H1 (cell line): ENCODE measurements around the gene TIAM2. TPM values are rescaled to one million over a fixed set of nuclear protein-coding genes. Genes with fewer than 3 reads are reported as not detected.

Experiments used
- EGR1 ChIP-seq: IDR thresholded peaks from 2 replicates; pipeline ENCODE4 v1.6.1; 2011; ENCODE audit warnings: low read depth, low read length, borderline replicate concordance
- RBBP5 ChIP-seq: IDR thresholded peaks from 2 replicates; pipeline ENCODE4 v1.7.1; 2012; ENCODE audit warnings: low read depth, mild to moderate bottlenecking, inconsistent platforms, low read length, moderate library complexity, borderline replicate concordance
- SAP30 ChIP-seq: fragments of 300-600 bp; sonication (generic); IDR thresholded peaks from 2 replicates; pipeline ENCODE4 v1.7.1; 2012; ENCODE audit warnings: low read length, moderate library complexity, mild to moderate bottlenecking, inconsistent platforms; ENCODE audit not compliant: insufficient read depth, insufficient replicate concordance
- SP4 ChIP-seq: IDR thresholded peaks from 2 replicates; pipeline ENCODE4 v1.6.1; 2012; ENCODE audit warnings: low read length, inconsistent platforms
- ZNF274 ChIP-seq: IDR thresholded peaks from 2 replicates; pipeline ENCODE4 v1.7.0; 2012; ENCODE audit warnings: low read length, borderline replicate concordance; ENCODE audit errors: extremely low read depth
- polyA plus RNA-seq, 7 experiments: library from polyadenylated mRNA; depleted of rRNA in 3 of 7; stranded (reverse) in 5 of 7; unstranded in 2 of 7; fragments of >200 nt in 5 of 7; fragments of 200-250 nt in 2 of 7; gene quantifications; 1 replicate in 5 of 7; 2 replicates in 1 of 7; 4 replicates in 1 of 7; pipeline versions ENCODE4 v1.2.1 to v1.2.3, GENCODE V29; 2011 to 2013; ENCODE audit warnings: missing spikeins in 2 of 7, mixed read lengths in 2 of 7
- total RNA-seq: library from RNA; stranded (reverse); fragmentation: NEBNext Ultra II Directional; extraction: Animal tissue kit (Norgen Biotek cat#: 25700); gene quantifications from 2 replicates; pipeline ENCODE4 v1.2.1, GENCODE V29; 2021

The TIAM2 gene
- total and polyA plus RNA-seq, 2 of the 8 experiments (the other 6 are each of a cell fraction or from before 2014, with no cell fraction given), result 7.4 to 23.9 TPM

DNA sequence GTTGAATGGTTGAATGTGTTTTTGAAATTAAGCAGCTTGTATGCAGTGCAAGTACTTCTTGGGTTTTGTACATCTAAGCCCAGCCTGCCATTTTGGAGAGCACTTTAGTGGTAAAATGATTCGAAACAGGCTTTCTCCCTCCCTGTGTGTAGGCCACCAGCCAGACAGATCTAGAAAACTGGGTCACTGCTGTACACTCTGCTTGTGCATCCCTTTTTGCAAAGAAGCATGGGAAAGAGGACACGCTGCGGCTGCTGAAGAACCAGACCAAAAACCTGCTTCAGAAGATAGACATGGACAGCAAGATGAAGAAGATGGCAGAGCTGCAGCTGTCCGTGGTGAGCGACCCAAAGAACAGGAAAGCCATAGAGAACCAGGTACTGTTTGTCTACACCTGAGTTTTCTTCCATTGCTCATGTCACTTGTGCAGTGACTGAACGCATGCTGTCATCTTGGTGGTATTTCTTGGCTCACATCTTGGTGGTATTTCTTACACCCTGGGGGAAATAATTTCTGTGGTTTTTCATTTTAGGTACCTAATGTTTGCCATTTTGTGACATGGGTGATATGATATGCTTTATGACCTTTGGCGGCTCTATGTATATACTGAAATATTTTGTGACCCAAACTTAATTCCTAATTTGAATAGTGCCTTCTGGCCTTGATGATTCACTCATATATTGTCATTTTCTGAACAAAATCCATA is 153.0 kb downstream of the TIAM2 start (continued):
- TF ChIP-seq SP4 (no peak), ZNF274 (no peak), EGR1 (no peak), SAP30 (no peak), RBBP5 (no peak)
